ENCODE data around the gene IQGAP1.
A peak's percentile ranks its signal among the peaks of the same experiment; 100 is the strongest.

The IQGAP1 gene

GRCh38 chr15:90439946-90440345 is 51.9 kb downstream of the IQGAP1 start:
- in situ Hi-C loops (cut with HindIII; ENCODE audit: low sequenced_read_pairs), result loop anchor here (5.0 kb wide), 2 partner anchors 58 to 88 kb away; partner anchors contain the start of gene ZNF774
- no peak for DNase-seq (ENCODE audit: low read depth)
- no peak for TF ChIP-seq CTCF (IDR thresholded peaks at IDR 0.05; ENCODE audit: low read depth, low read length, missing control alignments)
- no peak overlapping the region for H3K4me3 ChIP-seq (ENCODE audit: low read depth, low read length)

GRCh38 chr15:90441027-90441426 is 53.0 kb downstream of the IQGAP1 start:
- in situ Hi-C loops (cut with HindIII; ENCODE audit: low sequenced_read_pairs), result no loop called here
- no peak for DNase-seq (ENCODE audit: low read depth)
- no peak overlapping the region for H3K4me3 ChIP-seq (ENCODE audit: low read depth, low read length)
- no peak for TF ChIP-seq CTCF (IDR thresholded peaks at IDR 0.05; ENCODE audit: low read depth, low read length, missing control alignments)

GRCh38 chr15:90442423-90442822 is 54.4 kb downstream of the IQGAP1 start:
- no peak for DNase-seq (ENCODE audit: low read depth)
- no peak for TF ChIP-seq CTCF (IDR thresholded peaks at IDR 0.05; ENCODE audit: low read depth, low read length, missing control alignments)
- in situ Hi-C loops (cut with HindIII; ENCODE audit: low sequenced_read_pairs), result no loop called here
- no peak overlapping the region for H3K4me3 ChIP-seq (ENCODE audit: low read depth, low read length)

GRCh38 chr15:90449206-90449735 is 61.2 kb downstream of the IQGAP1 start:
- no peak for TF ChIP-seq CTCF (IDR thresholded peaks at IDR 0.05; ENCODE audit: low read depth, low read length, missing control alignments)
- DNase-seq (ENCODE audit: low read depth), result peak; percentile 5
- in situ Hi-C loops (cut with HindIII; ENCODE audit: low sequenced_read_pairs), result no loop called here

GRCh38 chr15:90451053-90451850 is 63.2 kb downstream of the IQGAP1 start:
- in situ Hi-C loops (cut with HindIII; ENCODE audit: low sequenced_read_pairs), result no loop called here
- no peak overlapping the region for H3K4me3 ChIP-seq (ENCODE audit: low read depth, low read length)
- no peak for TF ChIP-seq CTCF (IDR thresholded peaks at IDR 0.05; ENCODE audit: low read depth, low read length, missing control alignments)
- DNase-seq (ENCODE audit: low read depth), result peak; percentile 35

More at GRCh38 chr15:90449206-90449735, 61.2 kb downstream of the IQGAP1 start:
- no peak overlapping the region for H3K4me3 ChIP-seq (ENCODE audit: low read depth, low read length)

GRCh38 chr15:90456236-90456635 is 68.2 kb downstream of the IQGAP1 start:
- no peak overlapping the region for H3K4me3 ChIP-seq (ENCODE audit: low read depth, low read length)
- in situ Hi-C loops (cut with HindIII; ENCODE audit: low sequenced_read_pairs), result no loop called here
- DNase-seq (ENCODE audit: low read depth), result no peak
- no peak for TF ChIP-seq CTCF (IDR thresholded peaks at IDR 0.05; ENCODE audit: low read depth, low read length, missing control alignments)

Measured in astrocyte of the cerebellum (primary cell).